G401 (cell line): Measurements from ENCODE around the gene PRODH2. TPM values are rescaled to one million over a fixed set of nuclear protein-coding genes. Genes with fewer than 3 reads are reported as not detected.

Source experiments
- DNase-seq: peaks from one replicate; pipeline ENCODE4 v3.0.0-alpha.2; 2015; ENCODE audit warnings: low spot score
- in situ Hi-C: cut with HindIII; loops from 2 replicates; pipeline ENCODE4 v1.10.0; 2016; ENCODE audit warnings: low sequenced_read_pairs, mixed read lengths
- total RNA-seq: library from RNA; depleted of rRNA; stranded (reverse); fragments of >200 nt; shearing (Covaris generic); gene quantifications from 2 replicates; pipeline ENCODE4 v1.2.3, GENCODE V29; 2014; rRNA removed

PRODH2 gene, protein sequence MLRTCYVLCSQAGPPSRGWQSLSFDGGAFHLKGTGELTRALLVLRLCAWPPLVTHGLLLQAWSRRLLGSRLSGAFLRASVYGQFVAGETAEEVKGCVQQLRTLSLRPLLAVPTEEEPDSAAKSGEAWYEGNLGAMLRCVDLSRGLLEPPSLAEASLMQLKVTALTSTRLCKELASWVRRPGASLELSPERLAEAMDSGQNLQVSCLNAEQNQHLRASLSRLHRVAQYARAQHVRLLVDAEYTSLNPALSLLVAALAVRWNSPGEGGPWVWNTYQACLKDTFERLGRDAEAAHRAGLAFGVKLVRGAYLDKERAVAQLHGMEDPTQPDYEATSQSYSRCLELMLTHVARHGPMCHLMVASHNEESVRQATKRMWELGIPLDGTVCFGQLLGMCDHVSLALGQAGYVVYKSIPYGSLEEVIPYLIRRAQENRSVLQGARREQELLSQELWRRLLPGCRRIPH
- not detected in 2 replicates for total RNA-seq

DNA sequence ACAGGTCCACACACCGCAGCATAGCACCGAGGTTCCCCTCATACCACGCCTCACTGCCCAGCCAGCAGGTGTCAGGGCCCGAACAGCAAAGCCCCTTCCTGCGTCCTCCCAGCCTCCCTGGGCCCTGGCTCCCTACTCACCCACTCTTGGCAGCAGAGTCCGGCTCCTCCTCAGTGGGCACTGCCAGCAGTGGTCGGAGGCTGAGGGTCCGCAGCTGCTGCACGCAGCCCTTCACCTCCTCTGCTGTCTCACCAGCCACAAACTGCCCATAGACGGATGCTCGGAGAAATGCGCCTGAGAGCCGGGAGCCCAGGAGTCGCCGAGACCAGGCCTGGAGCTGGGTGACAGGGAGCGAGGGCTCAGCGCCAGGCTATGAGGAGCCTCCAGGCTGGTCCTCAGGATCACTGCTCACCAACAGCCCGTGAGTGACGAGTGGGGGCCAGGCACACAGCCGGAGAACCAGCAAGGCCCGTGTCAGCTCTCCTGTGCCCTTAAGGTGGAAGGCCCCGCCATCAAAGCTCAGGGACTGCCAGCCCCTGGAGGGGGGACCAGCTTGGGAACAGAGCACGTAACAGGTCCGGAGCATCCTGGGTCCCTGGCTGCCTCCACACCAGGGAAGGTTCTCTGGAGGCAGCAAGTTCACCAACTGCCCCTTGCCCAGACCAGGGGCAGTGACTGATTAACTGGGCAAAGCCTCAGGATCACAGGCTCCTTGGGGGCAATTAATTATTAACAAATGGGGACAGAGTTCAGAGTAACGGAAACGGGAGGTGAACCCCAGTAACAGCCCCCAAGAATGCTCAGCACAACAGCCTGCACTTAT lies at the start of gene PRODH2:
Gene PRODH2, minus strand, starts transcription at position 626 of the 823 bp plus-strand sequence. Its CDS starts 40 bp downstream, at position 586.
- DNase-seq, result no peak
- in situ Hi-C loops, result no loop called here

DNA sequence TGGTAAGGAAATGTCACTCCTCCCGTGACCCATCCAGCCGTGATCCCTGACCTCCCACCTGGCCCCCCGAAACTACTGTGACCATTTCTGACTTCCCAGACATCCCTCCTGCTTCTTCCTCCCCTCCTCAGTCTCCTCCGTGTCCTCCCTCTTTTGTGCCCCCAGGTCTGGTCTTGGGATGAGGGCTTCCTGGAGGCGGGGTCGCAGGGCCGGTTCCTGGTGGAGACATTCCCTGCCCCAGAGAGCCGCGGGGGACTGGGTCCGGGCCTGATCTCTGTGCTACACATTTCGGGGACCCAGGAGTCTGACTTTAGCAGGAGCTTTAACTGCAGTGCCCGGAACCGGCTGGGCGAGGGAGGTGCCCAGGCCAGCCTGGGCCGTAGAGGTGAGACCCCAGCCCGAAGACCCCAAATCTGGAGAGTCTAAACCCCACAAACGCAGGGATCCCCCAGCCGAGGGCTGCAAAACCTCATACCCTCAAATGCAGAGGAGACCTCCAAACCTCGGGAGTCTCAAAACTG lies 49.1 kb upstream of the PRODH2 start:
- DNase-seq, result no peak
- in situ Hi-C loops, result no loop called here

DNA sequence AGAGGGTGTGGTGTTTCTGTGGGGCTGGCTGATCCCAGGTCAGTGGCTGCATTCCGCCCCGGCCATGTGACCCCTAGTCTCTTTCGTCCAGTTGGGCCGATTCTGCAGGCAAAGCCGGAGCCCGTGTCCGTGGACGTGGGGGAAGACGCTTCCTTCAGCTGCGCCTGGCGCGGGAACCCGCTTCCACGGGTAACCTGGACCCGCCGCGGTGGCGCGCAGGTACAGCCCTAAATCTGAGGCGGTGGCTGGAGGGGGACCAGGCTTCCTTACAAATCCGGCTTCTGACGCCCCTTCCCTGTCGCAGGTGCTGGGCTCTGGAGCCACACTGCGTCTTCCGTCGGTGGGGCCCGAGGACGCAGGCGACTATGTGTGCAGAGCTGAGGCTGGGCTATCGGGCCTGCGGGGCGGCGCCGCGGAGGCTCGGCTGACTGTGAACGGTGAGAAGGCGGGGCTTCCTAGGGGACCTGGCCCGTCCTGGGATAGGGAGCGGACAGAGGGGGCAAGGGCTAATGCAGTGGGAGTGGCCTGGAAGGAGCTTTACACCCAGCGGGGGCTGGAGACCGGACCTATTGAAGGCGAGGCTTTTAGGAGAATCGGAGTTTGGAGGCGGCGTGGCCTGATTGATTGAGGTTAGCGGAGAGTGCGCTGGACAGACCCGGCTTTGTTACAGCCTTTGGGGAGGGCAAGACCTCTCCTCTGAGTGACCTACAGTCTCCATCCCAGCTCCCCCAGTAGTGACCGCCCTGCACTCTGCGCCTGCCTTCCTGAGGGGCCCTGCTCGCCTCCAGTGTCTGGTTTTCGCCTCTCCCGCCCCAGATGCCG lies 48.4 kb upstream of the PRODH2 start:
- in situ Hi-C loops, result no loop called here
- DNase-seq, result no peak

DNA sequence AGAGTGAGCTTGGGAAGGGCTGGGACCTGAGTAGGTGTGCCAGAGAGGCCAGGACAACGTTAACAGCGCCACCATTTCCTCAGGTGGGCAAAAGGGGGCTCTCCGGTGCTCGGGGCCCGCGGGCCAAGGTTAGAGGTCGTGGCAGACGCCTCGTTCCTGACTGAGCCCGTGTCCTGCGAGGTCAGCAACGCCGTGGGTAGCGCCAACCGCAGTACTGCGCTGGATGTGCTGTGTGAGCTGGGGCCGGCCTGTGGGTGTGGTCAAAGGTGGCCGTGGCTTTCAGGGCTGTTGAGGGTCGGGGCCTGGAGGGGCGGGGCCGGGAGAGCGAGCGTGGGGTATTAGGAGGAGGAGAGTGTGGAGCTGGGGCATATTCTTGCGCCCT lies 47.8 kb upstream of the PRODH2 start:
- in situ Hi-C loops, result no loop called here
- DNase-seq, result no peak

DNA sequence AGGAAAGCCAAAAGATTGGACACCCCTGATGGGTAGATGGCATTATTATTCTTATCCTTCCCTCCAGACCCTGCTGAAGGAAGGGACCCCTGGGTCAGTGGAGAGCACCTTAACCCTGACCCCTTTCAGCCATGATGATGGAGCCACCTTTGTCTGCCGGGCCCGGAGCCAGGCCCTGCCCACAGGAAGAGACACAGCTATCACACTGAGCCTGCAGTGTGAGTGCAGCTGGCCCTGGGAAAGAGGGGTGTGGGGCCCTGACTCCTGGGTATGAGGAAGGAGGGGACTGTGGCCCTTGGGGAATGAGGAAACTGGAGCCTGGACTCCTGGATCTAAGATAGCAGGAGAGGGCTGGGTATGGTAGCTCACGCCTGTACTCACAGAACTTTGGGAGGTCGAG lies 46.8 kb upstream of the PRODH2 start:
- in situ Hi-C loops, result no loop called here
- DNase-seq, result no peak

DNA sequence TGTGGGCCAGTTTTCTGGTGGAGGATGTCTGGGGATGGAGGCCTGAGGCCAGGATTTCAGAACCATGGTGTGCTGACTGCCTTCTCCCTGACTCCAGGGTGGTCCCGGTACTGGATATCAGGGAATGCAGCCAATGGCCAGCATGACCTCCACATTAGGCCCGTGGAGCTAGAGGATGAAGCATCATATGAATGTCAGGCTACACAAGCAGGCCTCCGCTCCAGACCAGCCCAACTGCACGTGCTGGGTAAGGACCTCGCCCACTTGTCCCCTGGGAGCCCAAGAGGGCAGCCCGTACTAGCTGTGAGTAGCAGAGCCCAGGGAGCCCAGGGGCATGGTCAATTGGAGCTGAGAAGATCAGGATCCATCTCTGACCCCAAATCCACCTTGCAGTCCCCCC lies 45.7 kb upstream of the PRODH2 start:
- DNase-seq, result no peak
- in situ Hi-C loops, result no loop called here

DNA sequence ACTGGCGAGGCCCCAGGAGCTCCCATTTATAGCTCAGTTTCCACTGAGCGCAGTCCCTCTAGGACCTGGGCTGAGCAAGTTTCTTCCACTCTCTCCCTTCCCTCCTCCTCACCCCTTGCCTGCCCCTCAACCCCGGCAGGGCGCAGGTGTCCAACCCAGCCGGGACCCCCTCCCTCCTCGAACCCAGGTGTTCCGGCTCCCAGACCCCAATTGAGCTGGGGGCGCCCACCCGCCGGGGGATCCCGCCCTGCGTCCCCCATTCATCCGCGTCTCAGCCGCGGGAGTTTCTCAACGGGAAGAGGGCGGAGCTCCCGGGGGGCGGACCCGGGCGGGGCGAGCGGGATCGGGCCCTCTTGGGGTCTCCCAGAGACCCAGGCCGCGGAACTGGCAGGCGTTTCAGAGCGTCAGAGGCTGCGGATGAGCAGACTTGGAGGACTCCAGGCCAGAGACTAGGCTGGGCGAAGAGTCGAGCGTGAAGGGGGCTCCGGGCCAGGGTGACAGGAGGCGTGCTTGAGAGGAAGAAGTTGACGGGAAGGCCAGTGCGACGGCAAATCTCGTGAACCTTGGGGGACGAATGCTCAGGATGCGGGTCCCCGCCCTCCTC lies 44.0 kb upstream of the PRODH2 start, which contains the start of gene KIRREL2:
Gene KIRREL2, plus strand, starts transcription at position 366 of the 604 bp plus-strand sequence. Its CDS starts 209 bp downstream, at position 575.
- DNase-seq, result no peak
- in situ Hi-C loops, result no loop called here

DNA sequence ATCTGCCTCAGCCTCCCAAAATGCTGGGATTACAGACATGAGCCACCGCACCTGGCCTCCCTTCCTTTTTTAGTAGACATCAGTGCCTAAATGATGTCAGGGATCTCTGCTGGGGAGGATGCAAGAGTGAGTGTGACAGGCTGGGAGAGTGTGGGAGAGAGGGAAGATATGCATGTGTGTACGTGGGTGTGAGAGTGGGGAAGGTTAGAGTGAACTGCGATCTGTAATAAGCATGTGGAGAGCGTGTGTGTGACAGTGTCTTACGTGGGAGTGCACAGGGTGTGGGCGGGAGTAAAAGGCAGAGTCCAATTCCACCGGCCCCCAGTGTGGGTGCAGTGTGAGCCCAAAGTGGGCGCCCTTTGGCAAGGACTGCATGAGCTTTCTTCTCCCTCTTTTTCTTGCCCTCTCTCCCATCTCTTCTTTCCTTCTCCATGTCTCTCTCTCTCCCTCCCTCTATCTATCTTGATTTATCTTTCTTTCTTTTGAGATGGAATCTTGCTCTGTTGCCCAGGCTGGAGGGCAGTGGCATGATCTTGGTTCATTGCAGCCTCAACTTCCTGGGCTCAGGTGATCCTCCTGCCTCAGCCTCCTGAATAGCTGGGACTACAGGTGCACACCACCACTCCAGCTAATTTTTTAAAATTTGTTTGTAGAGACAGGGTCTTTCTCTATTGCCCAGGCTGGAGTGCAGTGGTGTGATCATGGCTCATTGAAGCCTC lies 40.6 kb upstream of the PRODH2 start:
- in situ Hi-C loops, result loop anchor here (5.0 kb wide), 1 partner anchor 49 kb away; the partner anchor contains the start of genes HCST and NFKBID
- DNase-seq, result no peak

DNA sequence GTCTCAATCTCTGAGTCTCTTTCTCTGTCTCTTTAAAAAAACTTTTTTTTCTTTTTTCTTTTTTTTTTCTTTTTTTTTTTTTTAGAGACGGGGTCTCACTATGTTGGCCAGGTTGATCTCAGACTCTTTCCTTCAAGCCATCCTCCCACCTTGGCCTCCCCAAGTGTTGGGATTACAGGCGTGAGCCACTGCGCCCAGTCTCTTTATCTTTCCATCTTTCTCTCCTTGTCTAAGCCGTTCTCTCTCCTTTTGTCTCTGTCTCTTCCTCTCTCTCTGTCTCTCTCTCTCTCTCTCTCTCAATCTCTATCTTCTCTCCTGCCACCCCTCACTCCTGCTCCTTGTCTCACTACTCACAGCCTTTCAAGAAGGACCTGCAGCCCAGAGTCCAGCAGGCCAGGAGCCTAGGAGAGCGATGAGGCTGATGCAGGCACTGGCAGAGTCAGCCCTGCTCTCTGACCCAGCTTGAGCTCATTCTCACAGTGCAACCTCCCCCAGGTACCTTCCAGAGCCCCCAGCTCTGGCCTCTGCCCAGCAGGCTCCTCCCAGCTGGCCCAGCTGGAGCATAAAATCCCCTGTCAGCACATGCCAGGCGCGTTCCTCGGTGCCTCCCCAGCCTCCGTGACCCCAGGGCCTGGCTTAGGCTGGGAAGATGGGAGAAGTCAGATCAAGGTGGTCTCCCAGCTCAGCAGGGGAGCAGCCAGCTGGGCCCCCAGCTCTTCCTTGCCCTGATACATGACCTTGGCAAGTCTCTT lies 39.6 kb upstream of the PRODH2 start, which contains the start of gene NPHS1:
Gene NPHS1, minus strand, starts transcription at position 476 of the 752 bp plus-strand sequence. CDS start 667 bp downstream, outside the sequence.
- DNase-seq, result no peak
- in situ Hi-C loops, result loop anchor here (5.0 kb wide), 1 partner anchor 50 kb away; the partner anchor contains the start of genes HCST and NFKBID

DNA sequence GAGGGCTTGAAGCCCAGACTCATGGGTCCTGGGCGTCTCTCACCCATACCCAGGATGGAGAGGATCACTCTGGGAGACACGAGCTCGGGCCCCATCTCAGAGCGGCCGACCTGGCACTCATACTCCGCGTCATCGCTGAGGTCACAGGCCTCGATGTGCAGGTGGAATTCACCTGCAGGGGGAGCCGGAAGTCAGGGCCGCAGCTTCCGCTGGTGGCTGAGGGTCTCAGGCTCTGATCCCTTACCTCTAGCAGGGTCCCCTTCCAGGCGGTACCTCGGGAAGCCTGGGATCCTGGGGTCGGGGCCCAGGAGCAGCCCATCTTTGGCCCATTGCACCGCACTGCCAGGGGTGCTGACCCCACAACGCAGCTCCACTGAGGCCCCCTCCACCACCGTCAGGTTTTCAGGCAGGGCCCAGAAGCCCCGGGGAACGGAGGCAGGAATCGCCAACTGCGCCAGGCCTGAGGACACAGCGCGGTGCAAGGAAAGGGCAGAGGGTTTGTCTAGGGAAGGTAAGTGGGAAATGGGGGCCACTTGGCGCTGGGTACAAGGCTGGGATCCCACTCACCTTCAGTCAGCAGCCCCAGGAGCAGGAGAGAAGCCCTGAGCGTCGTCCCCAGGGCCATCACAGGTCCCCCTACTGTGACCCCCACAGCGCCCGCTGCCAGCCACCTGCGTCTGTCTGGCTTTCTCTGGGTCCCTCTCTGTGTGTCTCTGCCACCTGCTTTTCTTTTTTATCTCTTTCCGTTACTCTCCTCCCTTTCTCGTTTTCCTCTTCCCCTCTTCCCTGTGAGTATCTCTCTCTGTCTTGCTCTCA lies 38.8 kb upstream of the PRODH2 start:
- DNase-seq, result no peak
- in situ Hi-C loops, result loop anchor here (5.0 kb wide), 1 partner anchor 51 kb away; the partner anchor contains the start of genes HCST and NFKBID

DNA sequence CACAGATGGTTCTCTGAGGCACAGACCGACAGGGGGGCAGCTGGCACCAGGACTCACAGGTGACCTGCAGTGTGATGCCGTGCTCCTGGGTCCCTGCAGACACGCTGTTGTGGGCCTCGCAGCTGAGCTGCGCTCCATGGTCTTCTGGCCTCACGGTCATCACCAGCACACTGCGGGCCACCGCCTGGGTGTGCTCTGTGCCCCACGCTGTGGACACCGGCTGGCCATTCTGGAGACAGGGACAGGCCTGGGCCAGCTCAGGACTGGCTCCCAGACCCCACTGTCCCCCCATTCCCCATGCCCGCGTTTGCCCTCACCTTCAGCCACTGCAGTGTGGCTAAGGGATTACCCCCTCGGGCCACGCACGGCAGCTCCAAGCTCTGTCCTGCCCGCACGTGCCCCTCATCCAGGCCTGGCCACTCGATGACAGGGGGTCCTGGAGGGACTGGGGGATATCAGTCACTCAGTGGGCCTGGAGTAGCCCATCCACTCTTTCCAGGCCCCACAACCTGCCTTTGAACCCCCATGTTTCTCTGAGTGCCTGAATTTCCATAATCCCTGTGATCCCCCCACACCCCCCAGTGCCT lies 36.4 kb upstream of the PRODH2 start:
- in situ Hi-C loops, result no loop called here

DNA sequence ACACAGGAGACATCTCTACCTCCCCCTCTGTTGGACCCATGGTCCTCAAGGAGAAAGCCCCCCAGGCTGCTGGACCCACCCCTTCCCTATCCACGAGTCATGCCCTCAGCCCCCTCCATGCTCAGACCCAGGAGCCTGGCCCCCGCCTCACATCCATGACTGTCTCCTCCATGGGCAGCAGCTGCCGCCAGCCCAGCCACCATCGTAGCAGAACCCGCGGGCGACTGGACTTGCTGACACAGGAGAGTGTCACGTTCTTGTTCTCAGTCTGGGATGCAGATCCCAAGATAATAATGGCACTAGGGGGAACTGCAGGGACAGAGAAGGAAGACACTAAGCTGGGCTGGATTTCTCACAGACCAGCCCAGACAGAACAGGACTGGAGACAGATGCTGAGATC lies 35.8 kb upstream of the PRODH2 start:
- no peak for DNase-seq
- in situ Hi-C loops, result no loop called here

More for the DNA sequence above, 36.4 kb upstream of the PRODH2 start:
- DNase-seq, result no peak

DNA sequence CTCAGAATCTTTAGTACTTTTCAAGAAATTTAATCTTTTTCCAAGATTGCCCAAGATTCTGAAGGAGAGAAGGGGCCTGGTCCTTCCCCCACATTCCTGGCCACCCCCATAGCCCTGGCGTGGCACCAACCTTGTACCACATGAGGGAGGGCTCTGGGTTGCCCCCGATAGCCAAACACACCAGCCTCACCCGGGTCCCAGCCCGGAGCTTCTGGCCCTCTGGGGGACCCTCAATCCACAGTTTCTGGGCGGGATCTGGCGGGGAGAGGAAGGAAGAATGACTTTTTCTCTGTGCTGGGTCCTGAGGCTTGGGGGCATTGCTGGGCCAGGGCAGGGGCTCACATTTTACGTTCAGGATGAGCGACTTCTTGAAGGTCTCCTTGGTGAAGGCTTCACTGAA lies 35.3 kb upstream of the PRODH2 start:
- no peak for DNase-seq
- in situ Hi-C loops, result no loop called here

DNA sequence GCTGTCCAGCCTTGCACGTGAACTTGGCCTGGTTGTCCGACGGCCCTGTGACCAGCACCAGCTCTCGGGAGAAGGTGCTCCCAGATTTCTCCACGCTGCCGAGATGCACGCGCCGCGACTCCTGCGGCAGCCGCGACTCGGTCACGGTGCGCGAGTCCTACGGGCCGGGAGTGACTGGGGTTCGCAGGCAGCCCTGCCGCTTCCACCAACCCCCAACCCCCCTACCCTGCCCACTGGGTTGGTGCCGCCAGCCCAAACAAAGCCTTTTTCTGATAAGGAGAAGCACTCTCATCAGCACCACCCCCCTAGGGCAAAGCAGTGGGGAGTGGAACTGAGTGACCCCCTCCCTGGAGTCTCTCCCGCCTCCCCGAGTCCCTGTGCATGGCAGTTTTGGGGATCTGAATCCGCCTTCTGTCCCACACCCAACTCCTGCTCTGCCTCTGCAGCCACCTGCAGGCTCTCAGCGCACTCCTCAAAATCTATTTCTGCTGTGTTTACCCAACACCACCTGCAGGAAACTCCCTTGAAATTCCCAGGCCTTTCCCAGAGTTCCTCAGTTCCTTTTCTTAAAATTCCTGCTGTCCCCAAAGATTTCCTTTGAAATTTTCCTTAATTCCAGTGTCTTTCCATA lies 33.5 kb upstream of the PRODH2 start:
- DNase-seq, result no peak
- in situ Hi-C loops, result no loop called here

DNA sequence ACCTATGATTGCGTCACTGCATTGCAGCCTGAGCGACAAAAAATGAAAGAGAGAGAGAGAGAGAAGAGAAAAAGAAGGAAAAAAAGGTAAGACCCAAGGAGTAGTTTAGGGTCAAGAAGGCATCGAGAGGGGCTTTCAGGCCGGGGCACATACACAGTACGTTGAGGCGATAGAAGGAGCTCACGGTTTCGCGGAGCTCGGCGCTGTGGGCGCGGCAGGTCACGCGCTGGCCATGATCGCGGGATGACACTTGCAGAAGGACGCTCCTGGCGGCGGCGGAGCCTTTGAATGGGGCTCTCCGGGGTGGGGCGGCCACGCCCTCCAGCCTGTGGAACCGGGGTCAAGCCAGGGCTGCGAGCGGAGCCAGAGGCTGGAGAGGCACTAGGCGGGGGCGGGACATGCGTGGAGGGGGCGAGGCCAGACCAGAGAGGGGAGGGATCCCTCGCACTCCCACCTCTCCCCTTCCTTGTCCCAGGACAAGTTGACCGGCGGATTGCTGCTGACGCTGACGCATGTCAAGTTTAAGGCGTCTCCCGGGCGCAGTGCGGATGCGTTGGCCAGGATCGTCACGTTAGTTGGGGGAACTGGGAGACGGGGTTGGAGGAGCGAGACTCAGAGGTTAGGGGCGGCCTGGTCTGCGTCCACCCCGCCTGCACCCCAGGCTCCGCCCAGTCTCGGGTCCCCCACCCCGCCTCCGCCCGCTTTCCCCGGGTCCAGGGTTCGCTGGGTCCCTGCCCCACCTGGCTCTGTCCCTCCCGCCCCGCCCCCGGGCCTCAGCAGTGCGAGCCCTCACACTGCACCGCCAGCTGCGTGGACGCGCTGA lies 32.8 kb upstream of the PRODH2 start:
- in situ Hi-C loops, result no loop called here
- DNase-seq, result no peak
